GM18951 (cell line): ENCODE measurements around the gene NUP188.

ENCODE experiments used
- POLR2A ChIP-seq: IDR thresholded peaks from 4 replicates; pipeline ENCODE4 v1.6.1; 2011; ENCODE audit warnings: mild to moderate bottlenecking; ENCODE audit not compliant: insufficient read length, insufficient read depth; ENCODE audit errors: extremely low read depth
- in situ Hi-C: fragments of 300-500 bp; cut with MboI; formaldehyde crosslinking; loops from one replicate; pipeline ENCODE4 v1.12.0; 2022; ENCODE audit warnings: low sequenced_read_pairs, mixed read lengths, inconsistent platforms; ENCODE audit not compliant: unreplicated experiment

The NUP188 gene

GRCh38 chr9:129040113-129040643 is 92.7 kb downstream of the NUP188 start:
- TF ChIP-seq POLR2A, result no peak
- in situ Hi-C loops, result no loop called here

DNA sequence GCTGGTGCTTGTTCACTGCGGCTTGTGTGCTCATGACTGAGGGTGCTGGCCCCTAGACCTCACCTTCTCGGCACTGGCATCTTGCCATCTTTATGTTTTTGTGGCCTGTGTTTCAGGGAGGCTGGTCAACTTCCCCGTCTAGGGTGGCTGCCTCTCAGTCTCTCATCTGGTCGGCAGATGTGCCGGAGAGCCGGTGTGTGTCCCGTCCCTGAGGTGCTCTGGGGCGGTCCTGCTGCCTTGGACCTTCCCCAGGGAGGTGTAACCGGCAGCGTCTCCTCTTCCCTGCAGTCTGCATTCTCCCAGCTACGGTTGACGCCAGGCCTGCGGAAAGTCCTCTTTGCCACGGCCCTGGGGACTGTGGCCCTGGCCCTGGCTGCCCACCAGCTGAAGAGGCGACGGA is 94.5 kb downstream of the NUP188 start:
- in situ Hi-C loops, result no loop called here
- no peak for TF ChIP-seq POLR2A

- in situ Hi-C loops, result no loop called here
- no peak for TF ChIP-seq POLR2A
Measured at GRCh38 chr9:129052592-129052991, 105.1 kb downstream of the NUP188 start.

GRCh38 chr9:129053020-129053419 is 105.5 kb downstream of the NUP188 start:
- no peak for TF ChIP-seq POLR2A
- in situ Hi-C loops, result no loop called here

DNA sequence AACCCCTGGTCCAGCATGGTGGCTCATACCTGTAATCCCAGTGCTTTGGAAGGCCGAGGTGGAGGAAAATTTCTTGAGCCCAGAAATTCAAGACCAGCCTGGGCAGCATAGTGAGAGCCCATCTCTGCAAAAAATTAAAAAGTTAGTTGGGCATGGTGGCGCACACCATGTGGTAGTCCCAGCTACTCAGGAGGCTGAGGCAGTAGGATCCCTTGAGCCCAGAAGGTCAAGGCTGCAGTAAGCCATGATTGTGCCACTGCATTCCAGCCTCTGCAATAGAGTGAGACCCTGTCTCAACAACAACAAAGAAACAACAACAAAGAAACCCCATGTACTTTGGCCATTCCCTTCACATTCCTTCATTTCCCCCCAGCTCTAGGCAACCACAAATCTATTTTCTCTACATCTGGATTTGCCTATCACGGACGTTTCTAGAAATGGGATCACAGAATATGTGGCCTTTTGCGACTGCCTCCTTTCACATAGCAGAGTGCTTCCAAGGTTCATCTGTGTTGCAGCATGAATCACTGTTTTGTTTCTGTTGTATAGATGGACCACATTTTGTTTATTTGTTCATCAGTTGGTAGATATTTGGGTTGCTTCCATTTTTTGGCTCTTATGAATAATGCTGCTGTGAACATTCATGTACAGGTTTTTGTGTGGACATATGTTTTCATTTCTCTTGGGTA is 106.8 kb downstream of the NUP188 start:
- in situ Hi-C loops, result no loop called here
- no peak for TF ChIP-seq POLR2A
